NCI-H2227 (cell line): Measurements from ENCODE around the gene SETBP1.
A peak's percentile ranks its signal among the peaks of the same experiment; 100 is the strongest.

Source experiments
- DNase-seq: peaks from one replicate; lab custom pipeline; 2025; ENCODE audit not compliant: unreplicated experiment; lab: John Stamatoyannopoulos, UW

Gene SETBP1

GRCh38 chr18:44730803-44731529, 50.3 kb downstream of the SETBP1 start:
- no peak for DNase-seq

- no peak for DNase-seq
Observed at GRCh38 chr18:44731530-44732237, 51.0 kb downstream of the SETBP1 start.

GRCh38 chr18:44732238-44732563, 51.5 kb downstream of the SETBP1 start:
- DNase-seq, result no peak

GRCh38 chr18:44732599-44732998, 51.9 kb downstream of the SETBP1 start:
- no peak for DNase-seq

- no peak for DNase-seq
Observed at GRCh38 chr18:44733069-44733753, 52.5 kb downstream of the SETBP1 start.

- no peak for DNase-seq
Observed at GRCh38 chr18:44733754-44734465, 53.2 kb downstream of the SETBP1 start.

- no peak for DNase-seq
Observed at GRCh38 chr18:44735096-44735495, 54.4 kb downstream of the SETBP1 start.

GRCh38 chr18:44736664-44737380, 56.1 kb downstream of the SETBP1 start:
- DNase-seq, result no peak

GRCh38 chr18:44737623-44738022, 56.9 kb downstream of the SETBP1 start:
- no peak for DNase-seq

GRCh38 chr18:44740000-44740399, 59.3 kb downstream of the SETBP1 start:
- no peak for DNase-seq

- DNase-seq, result peak; percentile 50
Observed at GRCh38 chr18:44741085-44741484, 60.4 kb downstream of the SETBP1 start.

- peak; percentile 62 for DNase-seq
Observed at GRCh38 chr18:44741511-44741910, 60.8 kb downstream of the SETBP1 start.

GRCh38 chr18:44742126-44742525, 61.4 kb downstream of the SETBP1 start:
- no peak for DNase-seq

GRCh38 chr18:44742718-44743311, 62.1 kb downstream of the SETBP1 start:
- peak; percentile 28 for DNase-seq

GRCh38 chr18:44743631-44744030, 62.9 kb downstream of the SETBP1 start:
- DNase-seq, result no peak

- DNase-seq, result peak; percentile 33
Observed at GRCh38 chr18:44744161-44745121, 63.8 kb downstream of the SETBP1 start.

GRCh38 chr18:44747157-44747556, 66.5 kb downstream of the SETBP1 start:
- no peak for DNase-seq

GRCh38 chr18:44748582-44748981, 67.9 kb downstream of the SETBP1 start:
- no peak for DNase-seq

- no peak for DNase-seq
Observed at GRCh38 chr18:44750774-44751173, 70.1 kb downstream of the SETBP1 start.
